Natural killer cell (primary cell): ENCODE data around the gene KMT2B. TPM values are rescaled to one million over a fixed set of nuclear protein-coding genes. Genes with fewer than 3 reads are reported as not detected.
A peak's percentile ranks its signal among the peaks of the same experiment; 100 is the strongest.

Experiments
- ATAC-seq, 3 donors: fragments of 150-1000 bp in 2 of 3; fragments of 200-7000 bp in 1 of 3; cut with Tn5 transposase; 1 replicate in 1 of 3; 2 replicates in 2 of 3; pipeline ENCODE4 v1.10.0; 2021; ENCODE audit warnings: mild to moderate bottlenecking in 2 of 3, moderate library complexity in 2 of 3
- DNase-seq, 2 donors: peaks; one replicate each; pipeline versions ENCODE4 v3.0.0 to v3.0.0-alpha.2; 2013 to 2021; ENCODE audit warnings: mixed read lengths in 1 of 2
- H3K27ac ChIP-seq: one replicate; pipeline ENCODE4 v1.5.1; 2013; ENCODE audit warnings: mild to moderate bottlenecking, low read length
- H3K27me3 ChIP-seq: one replicate; pipeline ENCODE4 v1.6.1; 2013; ENCODE audit warnings: low read length; ENCODE audit not compliant: control insufficient read depth, insufficient read depth
- H3K36me3 ChIP-seq: one replicate; pipeline ENCODE4 v1.6.1; 2013; ENCODE audit warnings: low read length; ENCODE audit not compliant: control insufficient read depth, insufficient read depth
- H3K4me1 ChIP-seq: one replicate; pipeline ENCODE4 v1.6.1; 2013; ENCODE audit warnings: low read length; ENCODE audit not compliant: control insufficient read depth, insufficient read depth
- H3K4me3 ChIP-seq: one replicate; pipeline ENCODE4 v1.5.1; 2013; ENCODE audit warnings: low read length
- H3K9me3 ChIP-seq: one replicate; pipeline ENCODE4 v1.6.1; 2013; ENCODE audit warnings: low read length; ENCODE audit not compliant: control insufficient read depth, insufficient read depth
- H3K27ac Mint-ChIP-seq, 2 donors: one replicate each; pipeline ENCODE4 v1.8.0; 2022; ENCODE audit warnings: mild to moderate bottlenecking in 2 of 2, mixed read lengths in 2 of 2, moderate library complexity in 1 of 2
- H3K27me3 Mint-ChIP-seq, 2 donors: one replicate each; pipeline ENCODE4 v1.8.0; 2022; ENCODE audit warnings: low read depth in 2 of 2, mixed read lengths in 2 of 2
- H3K36me3 Mint-ChIP-seq: one replicate; pipeline ENCODE4 v1.8.0; 2022; ENCODE audit warnings: mixed read lengths
- H3K4me1 Mint-ChIP-seq, 2 donors: one replicate each; pipeline ENCODE4 v1.8.0; 2022; ENCODE audit warnings: mixed read lengths in 2 of 2
- H3K4me3 Mint-ChIP-seq: one replicate; pipeline ENCODE4 v1.8.0; 2022; ENCODE audit warnings: mild to moderate bottlenecking, moderate library complexity, mixed read lengths
- H3K9me3 Mint-ChIP-seq, 2 donors: one replicate each; pipeline ENCODE4 v1.8.0; 2022; ENCODE audit warnings: mixed read lengths in 2 of 2
- CTCF ChIP-seq: fragments of 200-600 bp; IDR thresholded peaks from one replicate; pipeline ENCODE4 v1.8.0; 2022; ENCODE audit warnings: antibody characterized with exemption
- WGBS: methylation state at CpG from one replicate; pipeline ENCODE4 v1.1.7; 2013; ENCODE audit warnings: missing lambda C conversion rate; ENCODE audit not compliant: insufficient coverage; 5-methylcytosine and 5-hydroxymethylcytosine counted together
- intact Hi-C: fragments of 100-400 bp; cut with micrococcal nuclease; formaldehyde crosslinking; loops from one replicate; pipeline ENCODE4 v1.14.2; 2022
- total RNA-seq, 4 donors: library from RNA; stranded (reverse); fragments of 120-200 nt in 1 of 4; gene quantifications; one replicate each; pipeline versions ENCODE4 v1.2.3 to v1.2.4, GENCODE V29; 2013 to 2022

The KMT2B gene
- total RNA-seq, 3 donors from 2014 or later (not counting 1 experiment from before 2014, with no cell fraction given) = 60.8 to 70.9 (median 70.7) TPM

GRCh38 chr19:35745328-35746086 lies 27.7 kb downstream of the KMT2B start, which contains the start of the genes PSENEN and U2AF1L4:
Gene PSENEN, plus strand, starts transcription at chr19:35745651. Its CDS starts 280 bp downstream, at chr19:35745931.
Gene U2AF1L4, minus strand, starts transcription at chr19:35745418. Its CDS starts 27 bp downstream, at chr19:35745391.
- peak within 1 kb of the TSS; percentile 100 for H3K27ac ChIP-seq
- ATAC-seq (peak; percentile 55 to 80 (median 65)), DNase-seq (peak; percentile 93 to 100)
- H3K4me3 ChIP-seq = peak within 1 kb of the TSS; percentile 88
- H3K27me3 ChIP-seq = no peaks in the 10 kb centered on the region
- Mint-ChIP-seq H3K27me3 (no peaks in the 10 kb centered on the region), H3K4me3 (peak within 1 kb of the TSS; percentile 99), H3K36me3 (no peaks in the 10 kb centered on the region), H3K9me3 (no peaks in the 10 kb centered on the region), H3K27ac (peak within 1 kb of the TSS; percentile 96 to 99), H3K4me1 (peaks cover 48 to 66% of the 10 kb centered on the region in 2 donors)
- H3K36me3 ChIP-seq = no peaks in the 10 kb centered on the region
- no peak for TF ChIP-seq CTCF
- intact Hi-C loops = loop anchor here (1.0 to 10.0 kb wide), 6 partner anchors 28 to 372 kb away; partner anchors contain the start of genes ARHGAP33, COX6B1, HCST and NFKBID
- H3K4me1 ChIP-seq = peaks cover 72% of the 10 kb centered on the region
- no peaks in the 10 kb centered on the region for H3K9me3 ChIP-seq
- WGBS = under 1% methylated on average over 37 of the region's 40 CpGs

- peaks cover 68% of the 10 kb centered on the region for H3K4me1 ChIP-seq
- Mint-ChIP-seq H3K9me3 (no peaks in the 10 kb centered on the region), H3K27ac (peak overlapping the region; percentile 96 to 99), H3K4me3 (peak overlapping the region; percentile 99), H3K27me3 (no peaks in the 10 kb centered on the region), H3K4me1 (peaks cover 42 to 60% of the 10 kb centered on the region in 2 donors), H3K36me3 (no peaks in the 10 kb centered on the region)
- WGBS = 4% methylated on average over 3 of the region's 4 CpGs
- peak overlapping the region; percentile 100 for H3K27ac ChIP-seq
- H3K9me3 ChIP-seq = no peaks in the 10 kb centered on the region
- H3K4me3 ChIP-seq = peak overlapping the region; percentile 88
- no peaks in the 10 kb centered on the region for H3K36me3 ChIP-seq
- ATAC-seq = no peak
- DNase-seq = no peak
- intact Hi-C loops = loop anchor here (5.0 to 10.0 kb wide), 3 partner anchors 44 to 371 kb away; partner anchors contain the start of genes HCST, NFKBID, TBCB and TYROBP
- no peak for TF ChIP-seq CTCF
- H3K27me3 ChIP-seq = no peaks in the 10 kb centered on the region
These were observed 28.3 kb downstream of the KMT2B start for GRCh38 chr19:35746087-35746462.

DNA sequence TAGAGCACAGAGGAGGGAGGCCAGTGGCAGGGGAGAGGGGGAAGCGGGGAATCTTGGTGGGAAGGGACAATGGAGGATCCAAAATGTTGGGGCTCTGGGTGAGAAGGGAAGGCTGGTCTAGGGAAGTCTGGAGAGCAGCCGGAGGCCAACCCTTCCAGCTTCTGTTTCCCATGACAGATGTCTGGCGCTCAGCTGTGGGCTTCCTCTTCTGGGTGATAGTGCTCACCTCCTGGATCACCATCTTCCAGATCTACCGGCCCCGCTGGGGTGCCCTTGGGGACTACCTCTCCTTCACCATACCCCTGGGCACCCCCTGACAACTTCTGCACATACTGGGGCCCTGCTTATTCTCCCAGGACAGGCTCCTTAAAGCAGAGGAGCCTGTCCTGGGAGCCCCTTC lies 28.7 kb downstream of the KMT2B start:
- DNase-seq = no peak
- no peaks in the 10 kb centered on the region for H3K36me3 Mint-ChIP-seq
- H3K27me3 Mint-ChIP-seq = no peaks in the 10 kb centered on the region
- no peak for TF ChIP-seq CTCF
- no peak for ATAC-seq
- Histone ChIP-seq H3K4me1 (peaks cover 64% of the 10 kb centered on the region), H3K9me3 (no peaks in the 10 kb centered on the region), H3K27me3 (no peaks in the 10 kb centered on the region), H3K36me3 (no peaks in the 10 kb centered on the region), H3K27ac (no peak overlapping the region), H3K4me3 (no peak overlapping the region)
- no peaks in the 10 kb centered on the region for H3K9me3 Mint-ChIP-seq
- intact Hi-C loops = loop anchor here (5.0 to 10.0 kb wide), 3 partner anchors 44 to 371 kb away; partner anchors contain the start of genes HCST, NFKBID, TBCB and TYROBP
- H3K27ac Mint-ChIP-seq = peak overlapping the region; percentile 96 to 99
- peaks cover 42 to 60% of the 10 kb centered on the region in 2 donors for H3K4me1 Mint-ChIP-seq
- WGBS = 86% methylated on average over 5 of the region's 5 CpGs
- H3K4me3 Mint-ChIP-seq = peak overlapping the region; percentile 99
